GM18909 (cell line): ENCODE data around the gene ZDHHC11.
"Not testable (repeated sequence)": the region's sequence is repeated elsewhere in the genome, so short reads cannot be mapped to it uniquely, and the experiment has no call there.

Experiments used
- ATAC-seq: cut with Tn5 transposase; IDR thresholded peaks from one replicate; pipeline ENCODE4 v1.9.1; 2021; ENCODE audit warnings: mild to moderate bottlenecking; ENCODE audit not compliant: unreplicated experiment, poor library complexity

The ZDHHC11 gene

GRCh38 chr5:780571-780970 lies 70.2 kb downstream of the ZDHHC11 start:
- not testable (repeated sequence) for ATAC-seq

GRCh38 chr5:778967-779366 lies 71.8 kb downstream of the ZDHHC11 start:
- not testable (repeated sequence) for ATAC-seq

- not testable (repeated sequence) for ATAC-seq
These were observed 72.4 kb downstream of the ZDHHC11 start for GRCh38 chr5:778421-778820.

GRCh38 chr5:777756-778161 lies 73.0 kb downstream of the ZDHHC11 start:
- no peak for ATAC-seq

GRCh38 chr5:776862-777711 lies 73.7 kb downstream of the ZDHHC11 start:
- no peak for ATAC-seq

GRCh38 chr5:775961-776861 lies 74.6 kb downstream of the ZDHHC11 start:
- no peak for ATAC-seq

- not testable (repeated sequence) for ATAC-seq
These were observed 75.2 kb downstream of the ZDHHC11 start for GRCh38 chr5:775595-775960.

- not testable (repeated sequence) for ATAC-seq
These were observed 75.8 kb downstream of the ZDHHC11 start for GRCh38 chr5:774854-775505.

GRCh38 chr5:774304-774703 lies 76.5 kb downstream of the ZDHHC11 start:
- ATAC-seq = not testable (repeated sequence)

- ATAC-seq = no peak
These were observed 77.1 kb downstream of the ZDHHC11 start for GRCh38 chr5:773517-774264.

- not testable (repeated sequence) for ATAC-seq
These were observed 77.9 kb downstream of the ZDHHC11 start for GRCh38 chr5:772931-773330.

GRCh38 chr5:772547-772890 lies 78.3 kb downstream of the ZDHHC11 start:
- ATAC-seq = not testable (repeated sequence)

GRCh38 chr5:771841-772546 lies 78.8 kb downstream of the ZDHHC11 start:
- ATAC-seq = not testable (repeated sequence)

- not testable (repeated sequence) for ATAC-seq
These were observed 79.6 kb downstream of the ZDHHC11 start for GRCh38 chr5:771087-771781.

- ATAC-seq = not testable (repeated sequence)
These were observed 80.2 kb downstream of the ZDHHC11 start for GRCh38 chr5:770585-770984.

GRCh38 chr5:769485-770145 lies 81.2 kb downstream of the ZDHHC11 start:
- ATAC-seq = not testable (repeated sequence)

GRCh38 chr5:766666-767431 lies 83.9 kb downstream of the ZDHHC11 start:
- no peak for ATAC-seq
